SHP77 (cell line): ENCODE measurements around the gene WAC.

Experiments used
- DNase-seq, 2 experiments: peaks; one replicate each; lab custom pipeline; 2025; lab: John Stamatoyannopoulos, UW

The WAC gene

GRCh38 chr10:28666751-28667467 lies 134.0 kb downstream of the WAC start:
- DNase-seq: no peak

GRCh38 chr10:28668363-28669226 lies 135.7 kb downstream of the WAC start:
- DNase-seq: no peak

GRCh38 chr10:28669227-28670173 lies 136.6 kb downstream of the WAC start:
- no peak for DNase-seq
